ENCODE measurements around the gene C10orf90. TPM values are rescaled to one million over a fixed set of nuclear protein-coding genes. Genes with fewer than 3 reads are reported as not detected.
A peak's percentile ranks its signal among the peaks of the same experiment; 100 is the strongest.

Gene C10orf90
- total RNA-seq, 1 donor from 2014 or later, result not detected

DNA sequence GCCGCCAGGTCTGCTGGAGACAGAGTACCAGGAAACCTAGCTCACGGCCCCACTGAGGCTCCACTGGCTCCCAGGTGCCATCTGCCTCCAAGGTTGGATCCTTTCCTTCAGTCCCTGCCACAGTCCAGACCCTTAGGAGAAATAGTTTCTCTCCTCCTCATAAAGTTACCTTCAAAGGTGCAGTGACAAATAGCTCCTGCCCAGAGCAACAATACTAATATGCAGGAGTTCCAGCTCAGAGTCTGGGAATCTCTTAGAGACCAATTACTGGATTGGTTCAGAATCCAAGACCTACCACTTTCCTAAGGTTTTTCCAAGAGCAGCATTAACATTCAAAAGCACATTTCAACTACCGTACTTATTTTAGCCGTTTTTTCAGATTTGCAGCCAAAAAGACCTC, 241.2 kb downstream of the C10orf90 start:
- DNase-seq (ENCODE audit: low read depth in 2 of 2), result no peak

GRCh38 chr10:126425489-126426065, 244.9 kb downstream of the C10orf90 start:
- DNase-seq (ENCODE audit: low read depth in 2 of 2), result peak; percentile 5 to 36

DNA sequence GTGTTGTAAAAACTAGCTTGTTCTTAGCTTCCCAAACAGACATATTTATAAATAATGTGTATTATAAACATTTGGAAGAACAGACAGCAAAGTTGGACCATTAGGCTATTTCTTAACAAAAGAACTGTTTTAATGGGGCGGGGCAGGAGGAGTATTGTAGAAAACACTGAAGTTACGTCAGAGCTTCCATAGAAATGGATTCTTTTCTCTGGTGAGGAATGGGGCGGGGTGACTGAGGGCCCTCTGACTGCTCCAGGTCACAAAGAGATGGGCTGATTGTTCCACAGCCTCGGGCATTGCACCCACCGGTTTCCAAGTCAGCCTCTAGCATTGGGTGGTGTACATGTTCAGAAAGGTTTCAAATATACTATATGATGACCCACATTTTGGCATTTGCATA, 245.5 kb downstream of the C10orf90 start:
- DNase-seq (ENCODE audit: low read depth in 2 of 2), result no peak

DNA sequence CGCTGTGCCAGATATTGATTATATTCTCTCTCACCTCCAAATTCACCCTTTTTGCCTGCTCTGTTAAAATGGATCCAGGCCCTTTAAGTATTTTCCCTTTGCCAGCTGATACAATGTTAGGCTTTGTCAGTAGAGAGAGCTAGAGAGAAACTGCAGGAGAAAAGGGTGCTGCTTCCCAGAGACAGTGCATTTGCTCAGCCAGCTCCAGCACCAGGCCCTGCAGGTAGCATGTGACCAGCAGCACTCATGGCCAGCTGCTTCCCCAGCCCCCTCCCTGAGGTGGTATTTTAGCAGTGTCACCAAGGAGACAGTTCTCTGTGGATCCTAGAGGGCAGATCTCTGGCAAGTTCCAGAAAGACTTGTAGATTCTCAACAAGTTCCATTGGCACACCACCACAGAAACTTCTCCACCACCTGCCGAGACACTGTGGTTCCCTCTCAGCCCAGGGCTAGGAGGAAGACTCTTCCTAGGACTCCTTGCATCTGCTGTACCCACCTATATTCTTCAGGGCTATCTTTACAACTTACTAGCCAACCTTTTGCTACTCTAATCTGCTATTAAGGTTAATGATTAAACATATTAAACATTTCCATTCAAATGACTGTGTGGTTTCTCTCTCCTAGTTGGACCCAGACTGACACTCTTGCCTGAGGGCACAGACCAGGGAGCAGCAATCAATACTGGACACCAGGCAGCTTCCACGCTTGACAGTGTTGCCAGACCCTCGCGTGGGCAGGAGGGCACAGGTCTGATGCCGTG, 246.6 kb downstream of the C10orf90 start:
- DNase-seq (ENCODE audit: low read depth in 2 of 2), result no peak

- DNase-seq (ENCODE audit: low read depth in 2 of 2), result no peak
These were observed 247.9 kb downstream of the C10orf90 start for GRCh38 chr10:126422567-126422966.

DNA sequence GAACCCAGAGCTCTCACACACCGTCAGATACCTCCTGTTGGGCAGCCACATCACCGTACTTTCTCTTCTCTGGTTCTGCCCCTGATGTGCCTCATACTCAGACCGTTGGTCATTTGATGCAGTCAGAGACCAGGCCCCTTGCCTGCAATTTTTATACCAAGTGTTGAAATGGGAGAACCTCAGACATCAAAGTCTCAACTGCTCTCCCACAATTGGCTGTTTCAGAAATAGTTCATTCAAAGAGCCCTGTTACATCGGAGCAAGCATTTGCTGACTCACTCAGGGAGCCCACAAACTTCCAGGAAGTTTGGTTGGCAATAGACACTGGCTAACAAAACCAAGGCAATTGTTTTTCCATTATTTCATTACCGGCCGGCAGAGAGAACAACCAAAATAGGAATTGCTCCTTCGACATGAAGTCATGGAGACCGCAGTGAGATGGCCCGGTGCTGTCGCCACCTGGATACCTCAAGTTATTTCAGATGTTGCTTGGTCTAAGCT, 248.7 kb downstream of the C10orf90 start:
- peak; percentile 48 to 64 for DNase-seq (ENCODE audit: low read depth in 2 of 2)

DNA sequence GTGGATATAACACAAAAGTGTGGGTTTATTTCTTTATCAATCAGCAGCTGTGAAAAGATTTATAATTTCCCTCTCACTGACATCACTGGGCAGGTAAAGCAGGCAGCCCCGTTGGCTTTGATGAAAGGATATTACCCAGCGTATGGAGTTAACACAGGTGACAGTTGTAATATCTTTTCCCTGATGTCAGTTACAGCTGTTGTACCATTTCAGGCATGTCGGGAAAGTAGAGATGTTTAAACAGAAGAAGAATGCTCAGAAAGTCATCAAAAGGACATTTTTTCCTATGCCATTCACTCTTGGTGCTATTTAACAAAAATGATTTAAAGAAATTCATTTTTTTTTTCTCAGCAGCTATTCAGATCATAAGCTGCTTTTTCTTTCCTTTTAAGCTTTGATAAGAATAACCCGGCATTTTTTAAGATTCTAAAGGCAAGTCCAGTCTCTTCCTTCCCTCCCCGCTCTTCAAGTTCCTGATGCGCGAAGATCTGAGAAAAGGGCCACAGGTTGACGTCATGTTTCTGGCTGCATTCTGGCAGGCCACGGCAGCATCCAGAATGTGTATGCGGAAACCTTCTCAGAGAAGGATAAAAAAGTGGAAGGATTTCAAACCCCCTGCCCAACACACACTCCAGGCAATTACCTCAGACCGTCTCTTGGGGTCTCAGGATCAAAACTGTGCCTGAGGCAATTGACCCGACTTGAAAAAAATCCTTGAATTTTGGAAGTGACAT, 249.8 kb downstream of the C10orf90 start:
- no peak for DNase-seq (ENCODE audit: low read depth in 2 of 2)

DNA sequence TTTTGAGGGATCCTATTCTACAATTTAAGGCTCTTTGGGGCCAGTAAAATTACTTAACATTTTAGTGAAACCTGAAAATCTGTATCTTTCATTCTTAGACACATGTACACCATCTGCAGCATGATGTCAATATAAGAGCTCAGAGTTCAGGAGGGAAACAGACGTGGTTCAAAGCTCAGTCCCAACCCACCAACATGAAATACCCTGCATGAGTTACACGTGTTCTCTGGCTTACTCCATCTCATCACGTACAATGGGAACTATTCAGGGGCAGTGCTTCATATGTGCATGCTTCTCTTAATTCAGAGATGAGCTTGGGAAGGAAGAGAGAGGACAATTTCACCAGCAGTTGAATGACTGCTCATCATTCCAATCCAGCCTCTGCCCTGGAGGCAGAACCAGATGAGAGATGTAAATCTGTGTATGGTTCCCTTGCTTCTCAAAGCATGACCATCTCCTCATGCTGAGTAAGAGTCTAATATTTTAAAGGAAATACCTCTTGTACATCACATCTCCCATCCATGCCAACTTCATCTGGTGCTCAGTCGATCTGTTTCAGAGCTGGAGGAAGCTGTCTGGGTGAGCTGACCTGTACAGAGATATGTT, 253.2 kb downstream of the C10orf90 start:
- DNase-seq (ENCODE audit: low read depth in 2 of 2), result no peak

GRCh38 chr10:126409821-126410220, 260.7 kb downstream of the C10orf90 start:
- no peak for DNase-seq (ENCODE audit: low read depth in 2 of 2)

DNA sequence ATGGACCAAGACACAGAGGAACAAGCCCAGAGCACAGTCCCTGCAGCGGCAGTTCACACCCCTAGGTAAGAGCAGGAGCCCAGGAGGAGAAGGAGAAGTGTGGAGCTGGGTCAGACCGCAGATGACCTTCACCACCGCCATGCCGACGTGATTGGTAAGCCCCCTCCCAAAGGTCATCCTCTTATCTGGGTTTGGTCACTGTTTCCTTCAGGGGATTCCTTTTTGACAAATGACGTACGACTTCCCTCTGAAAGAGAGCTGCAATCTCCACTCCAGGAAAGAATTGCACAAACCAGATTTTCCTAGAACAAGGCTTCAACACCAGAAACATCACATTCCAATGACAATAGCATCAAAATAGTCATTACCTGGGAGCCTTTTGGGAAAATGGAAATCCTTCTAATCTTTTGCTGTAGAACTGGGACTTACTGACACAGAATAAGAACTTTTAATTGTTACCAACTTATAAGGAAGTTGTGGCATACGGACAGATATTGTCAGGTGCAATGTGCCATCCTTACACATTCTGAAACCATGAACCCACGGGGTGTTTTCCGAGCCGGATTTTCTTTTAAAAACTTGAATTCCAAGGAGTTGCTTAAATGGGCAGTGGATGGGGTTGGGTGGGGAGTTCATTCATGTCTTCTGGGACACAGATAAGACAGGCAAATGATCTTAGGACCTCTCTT, 261.4 kb downstream of the C10orf90 start:
- DNase-seq (ENCODE audit: low read depth in 2 of 2), result no peak

- DNase-seq (ENCODE audit: low read depth in 2 of 2), result no peak
These were observed 262.7 kb downstream of the C10orf90 start for GRCh38 chr10:126407831-126408230.

GRCh38 chr10:126405239-126405775, 265.2 kb downstream of the C10orf90 start:
- DNase-seq (ENCODE audit: low read depth in 2 of 2), result no peak

GRCh38 chr10:126402721-126403695, 267.5 kb downstream of the C10orf90 start:
- DNase-seq (ENCODE audit: low read depth in 2 of 2), result no peak

- no peak for DNase-seq (ENCODE audit: low read depth in 2 of 2)
These were observed 269.9 kb downstream of the C10orf90 start for GRCh38 chr10:126400641-126401040.

DNA sequence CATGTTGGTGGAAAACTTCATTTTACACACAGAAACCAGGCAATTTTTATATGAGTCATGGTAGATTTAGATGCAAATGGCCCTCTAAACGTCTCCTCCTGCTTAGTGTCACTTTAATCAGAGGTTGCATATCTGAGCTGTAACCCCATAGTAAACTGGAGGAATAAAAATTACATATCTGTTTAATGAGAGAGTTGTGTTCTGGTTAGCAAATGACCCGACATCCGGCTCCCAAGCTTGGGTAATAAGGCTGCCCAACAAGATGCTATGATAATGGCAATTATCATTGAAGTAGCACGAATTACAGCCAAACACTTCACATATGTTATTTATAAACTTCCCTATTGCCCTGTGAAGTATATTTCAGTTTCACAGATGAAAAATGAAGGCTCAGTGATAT, 271.6 kb downstream of the C10orf90 start:
- DNase-seq (ENCODE audit: low read depth in 2 of 2), result no peak

DNA sequence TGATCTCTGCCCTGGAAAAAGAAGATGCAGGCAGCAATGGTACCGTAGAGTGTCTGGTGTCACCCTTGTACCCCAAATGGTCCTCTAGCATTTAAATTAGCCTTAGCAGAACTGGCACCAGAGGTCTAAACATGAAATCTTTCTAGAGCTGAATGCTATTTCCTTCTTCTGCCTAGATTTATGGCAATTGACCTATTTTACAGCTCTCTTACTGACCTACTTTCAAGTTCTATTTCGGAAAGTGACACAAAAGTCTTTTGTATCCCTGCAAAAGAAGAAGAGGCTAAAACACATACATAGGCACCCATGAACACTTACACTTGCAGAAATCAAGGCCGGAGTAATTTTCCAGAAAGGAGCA, 272.1 kb downstream of the C10orf90 start:
- no peak for DNase-seq (ENCODE audit: low read depth in 2 of 2)

- DNase-seq (ENCODE audit: low read depth in 2 of 2), result peak in 1 of 2 donors; percentile 31
These were observed 272.7 kb downstream of the C10orf90 start for GRCh38 chr10:126397640-126398382.

DNA sequence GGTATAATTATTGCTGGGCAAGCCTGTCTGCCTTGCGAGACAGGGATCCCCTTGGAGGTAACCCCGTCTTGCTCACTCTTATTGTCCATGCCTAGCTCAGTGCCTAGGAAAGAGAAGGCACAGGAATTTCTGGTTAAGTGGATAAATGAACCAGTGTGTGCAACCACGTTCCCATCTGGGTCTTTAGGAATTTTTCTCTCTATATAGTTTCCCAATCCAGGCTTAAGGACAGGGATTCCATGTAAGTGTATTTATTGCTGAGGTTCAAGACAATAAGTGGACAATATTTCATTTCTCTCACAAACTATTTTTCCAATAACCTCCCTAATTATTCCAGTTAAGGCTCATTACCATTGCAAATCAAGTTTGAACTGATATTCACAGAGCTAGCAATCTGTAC, 273.3 kb downstream of the C10orf90 start:
- DNase-seq (ENCODE audit: low read depth in 2 of 2), result no peak

DNA sequence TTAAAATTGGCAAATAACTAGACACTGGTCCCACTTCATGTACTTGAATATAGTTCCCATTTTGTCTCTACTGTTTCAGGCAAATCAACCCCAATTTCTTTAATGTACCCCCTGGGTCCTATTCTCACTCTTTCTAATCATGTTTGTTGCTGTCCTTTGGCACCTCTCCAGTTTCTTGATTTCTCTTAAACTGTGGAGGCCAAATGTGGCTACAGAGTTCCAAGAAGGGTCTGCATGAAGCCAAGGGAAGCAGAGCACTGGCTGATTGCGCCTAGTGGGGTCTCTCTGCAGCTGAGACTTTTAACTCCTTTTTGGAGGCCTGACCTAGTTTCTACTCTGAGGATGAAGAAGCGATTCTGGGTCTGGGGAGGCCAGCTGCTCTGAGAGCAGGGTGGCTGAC, 275.5 kb downstream of the C10orf90 start:
- no peak for DNase-seq (ENCODE audit: low read depth in 2 of 2)

Data from lung microvascular endothelial cell (primary cell).